ENCODE data around the gene ZSCAN10.
"Not testable (repeated sequence)": the region's sequence is repeated elsewhere in the genome, so short reads cannot be mapped to it uniquely, and the experiment has no call there.

- TF ChIP-seq POLR2AphosphoS5 (IDR thresholded peaks at IDR 0.05; ENCODE audit: borderline replicate concordance, low read depth, low read length); EZH2 (IDR thresholded peaks at IDR 0.05); FOXP2 (optimal IDR thresholded peaks at IDR 0.05; ENCODE audit: control extremely low read depth, extremely low read length, insufficient read depth): not testable (repeated sequence)
Observed at GRCh38 chr16:3075946-3076345, 23.1 kb downstream of the ZSCAN10 start.

Measured in SK-N-MC (cell line).